ENCODE measurements around the gene PDE6G.

The PDE6G gene

GRCh38 chr17:81660441-81660840 lies 4.1 kb upstream of the PDE6G start:
- DNase-seq: no peak

GRCh38 chr17:81659038-81659437 lies 2.7 kb upstream of the PDE6G start:
- peak in 1 of 2 experiments; percentile 66 for DNase-seq

GRCh38 chr17:81656835-81657234 lies 493 bp upstream of the PDE6G start:
- DNase-seq: no peak

GRCh38 chr17:81655378-81656117 lies 794 bp downstream of the PDE6G start:
- no peak for DNase-seq

- DNase-seq: no peak
These were observed 3.2 kb downstream of the PDE6G start for GRCh38 chr17:81652906-81653771.

- DNase-seq: peak in 1 of 2 experiments; percentile 12
These were observed 4.7 kb downstream of the PDE6G start for GRCh38 chr17:81651692-81652091.

- no peak for DNase-seq
These were observed 5.4 kb downstream of the PDE6G start for GRCh38 chr17:81650951-81651350.

GRCh38 chr17:81648707-81649085 lies 7.6 kb downstream of the PDE6G start:
- no peak for DNase-seq

- no peak for DNase-seq
These were observed 8.2 kb downstream of the PDE6G start for GRCh38 chr17:81648013-81648706.

GRCh38 chr17:81647640-81648012 lies 8.7 kb downstream of the PDE6G start:
- peak in 1 of 2 experiments; percentile 29 for DNase-seq

GRCh38 chr17:81646869-81647600 lies 9.3 kb downstream of the PDE6G start:
- peak in 1 of 2 experiments; percentile 17 for DNase-seq

GRCh38 chr17:81644976-81645952 lies 11.1 kb downstream of the PDE6G start:
- no peak for DNase-seq

- no peak for DNase-seq
These were observed 11.8 kb downstream of the PDE6G start for GRCh38 chr17:81644496-81644895.

GRCh38 chr17:81641825-81642489 lies 14.4 kb downstream of the PDE6G start:
- DNase-seq: no peak

- no peak for DNase-seq
These were observed 16.3 kb downstream of the PDE6G start for GRCh38 chr17:81640011-81640410.

- no peak for DNase-seq
These were observed 17.7 kb downstream of the PDE6G start for GRCh38 chr17:81638683-81639082.

GRCh38 chr17:81636505-81637288 lies 19.6 kb downstream of the PDE6G start, which contains the start of the genes NPLOC4 and TSPAN10:
NPLOC4 (minus strand) TSS chr17:81637112; CDS start chr17:81636930, 182 bp downstream.
TSPAN10 (plus strand) TSS chr17:81637196; CDS start chr17:81642413, 5,217 bp downstream.
- DNase-seq: peak; percentile 48 to 92

GRCh38 chr17:81635973-81636504 lies 20.3 kb downstream of the PDE6G start:
- no peak for DNase-seq

GRCh38 chr17:81635431-81635830 lies 20.9 kb downstream of the PDE6G start:
- no peak for DNase-seq

GRCh38 chr17:81631482-81631881 lies 24.9 kb downstream of the PDE6G start:
- DNase-seq: no peak

Data from NCI-H526 (cell line).